OCI-LY7 (cell line): Measurements from ENCODE around the gene KCNK6.

Source experiments
- EZH2phosphoT487 ChIP-seq: fragments of 200-600 bp; sonication (generic); IDR thresholded peaks from 2 replicates; pipeline ENCODE4 v1.6.1; 2018; ENCODE audit warnings: low read depth, borderline replicate concordance, mild to moderate bottlenecking, mixed run types, antibody characterized with exemption, low read length, moderate library complexity, mixed read lengths
- TF ChIP-seq, protein P1 (sequence below): fragments of 200-600 bp; sonication (generic); conservative IDR thresholded peaks from 2 replicates; pipeline ENCODE4 v1.5.1; 2014; ENCODE audit warnings: mild to moderate bottlenecking, antibody characterized with exemption, low read length, moderate library complexity, mixed read lengths

DNA sequence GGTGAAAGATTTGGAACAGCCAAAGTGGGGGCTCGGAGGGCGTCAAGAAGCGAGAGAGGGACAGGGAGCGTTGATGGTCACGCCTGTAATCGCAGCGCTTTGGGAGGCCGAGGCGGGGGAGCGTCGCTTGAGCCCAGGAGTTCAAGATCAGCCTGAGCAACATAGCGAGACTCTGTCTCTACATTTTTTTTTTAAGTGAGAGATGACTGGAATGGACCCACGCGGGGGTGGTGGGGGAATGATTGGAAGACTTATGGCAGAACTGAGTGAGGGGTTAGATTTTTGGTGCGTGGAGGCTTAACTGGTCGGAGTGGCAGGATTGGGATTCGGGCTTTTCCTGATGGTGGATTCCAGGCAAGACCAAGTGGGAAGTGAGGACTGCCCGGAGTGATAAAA, 55.5 kb downstream of the KCNK6 start:
- TF ChIP-seq, protein P1, sequence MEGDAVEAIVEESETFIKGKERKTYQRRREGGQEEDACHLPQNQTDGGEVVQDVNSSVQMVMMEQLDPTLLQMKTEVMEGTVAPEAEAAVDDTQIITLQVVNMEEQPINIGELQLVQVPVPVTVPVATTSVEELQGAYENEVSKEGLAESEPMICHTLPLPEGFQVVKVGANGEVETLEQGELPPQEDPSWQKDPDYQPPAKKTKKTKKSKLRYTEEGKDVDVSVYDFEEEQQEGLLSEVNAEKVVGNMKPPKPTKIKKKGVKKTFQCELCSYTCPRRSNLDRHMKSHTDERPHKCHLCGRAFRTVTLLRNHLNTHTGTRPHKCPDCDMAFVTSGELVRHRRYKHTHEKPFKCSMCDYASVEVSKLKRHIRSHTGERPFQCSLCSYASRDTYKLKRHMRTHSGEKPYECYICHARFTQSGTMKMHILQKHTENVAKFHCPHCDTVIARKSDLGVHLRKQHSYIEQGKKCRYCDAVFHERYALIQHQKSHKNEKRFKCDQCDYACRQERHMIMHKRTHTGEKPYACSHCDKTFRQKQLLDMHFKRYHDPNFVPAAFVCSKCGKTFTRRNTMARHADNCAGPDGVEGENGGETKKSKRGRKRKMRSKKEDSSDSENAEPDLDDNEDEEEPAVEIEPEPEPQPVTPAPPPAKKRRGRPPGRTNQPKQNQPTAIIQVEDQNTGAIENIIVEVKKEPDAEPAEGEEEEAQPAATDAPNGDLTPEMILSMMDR = no peak
- TF ChIP-seq EZH2phosphoT487 = no peak
